MM.1S (cell line): ENCODE measurements around the gene NEMF.

Experiments
- DNase-seq: peaks from one replicate; pipeline ENCODE4 v3.0.0-alpha.2; 2015
- H2AFZ ChIP-seq: fragments of 300-600 bp; sonication (generic); 2 replicates; pipeline ENCODE4 v1.6.0; 2016; ENCODE audit warnings: antibody characterized with exemption, low read length
- H3F3A ChIP-seq: fragments of 300-600 bp; sonication (generic); 2 replicates; pipeline ENCODE4 v1.6.1; 2016; ENCODE audit warnings: mild to moderate bottlenecking, antibody characterized with exemption, low read length, moderate library complexity, mixed read lengths; ENCODE audit not compliant: insufficient read depth
- H3K27ac ChIP-seq: fragments of 300-600 bp; sonication (generic); 2 replicates; pipeline ENCODE4 v1.5.1; 2016; ENCODE audit warnings: mild to moderate bottlenecking, low read length
- H3K27me3 ChIP-seq: fragments of 300-600 bp; sonication (generic); replicated peaks from 2 replicates; pipeline ENCODE4 v1.6.0; 2016; ENCODE audit warnings: low read length; ENCODE audit not compliant: insufficient read depth
- H3K36me3 ChIP-seq: fragments of 300-600 bp; sonication (generic); replicated peaks from 2 replicates; pipeline ENCODE4 v1.6.1; 2016; ENCODE audit warnings: mild to moderate bottlenecking, low read length, mixed read lengths; ENCODE audit not compliant: insufficient read depth
- H3K4me1 ChIP-seq: fragments of 300-600 bp; sonication (generic); 2 replicates; pipeline ENCODE4 v1.6.1; 2016; ENCODE audit warnings: low read length, mixed read lengths
- H3K4me2 ChIP-seq: fragments of 300-600 bp; sonication (generic); 2 replicates; pipeline ENCODE4 v1.6.0; 2016; ENCODE audit warnings: low read depth, low read length
- H3K4me3 ChIP-seq: fragments of 300-600 bp; sonication (generic); 2 replicates; pipeline ENCODE4 v1.5.1; 2016; ENCODE audit warnings: low read length, mixed read lengths
- H3K79me2 ChIP-seq: fragments of 300-600 bp; sonication (generic); 2 replicates; pipeline ENCODE4 v1.6.1; 2016; ENCODE audit warnings: mixed run types, low read length, mixed read lengths
- H3K9ac ChIP-seq: fragments of 300-600 bp; sonication (generic); 2 replicates; pipeline ENCODE4 v1.6.1; 2016; ENCODE audit warnings: low read length, mixed read lengths
- H3K9me2 ChIP-seq: fragments of 300-600 bp; sonication (generic); replicated peaks from 2 replicates; pipeline ENCODE4 v1.6.1; 2016; ENCODE audit warnings: mild to moderate bottlenecking, low read length, mixed read lengths; ENCODE audit not compliant: insufficient read depth
- H3K9me3 ChIP-seq: fragments of 300-600 bp; sonication (generic); replicated peaks from 2 replicates; pipeline ENCODE4 v1.6.1; 2016; ENCODE audit warnings: mild to moderate bottlenecking, low read length, mixed read lengths; ENCODE audit not compliant: insufficient read depth
- H4K20me1 ChIP-seq: fragments of 300-600 bp; sonication (generic); 2 replicates; pipeline ENCODE4 v1.6.1; 2016; ENCODE audit warnings: mild to moderate bottlenecking, low read length, moderate library complexity, mixed read lengths; ENCODE audit not compliant: insufficient read depth
- CTCF ChIP-seq: fragments of 300-600 bp; sonication (generic); IDR thresholded peaks from 2 replicates; pipeline ENCODE4 v1.5.1; 2016; ENCODE audit warnings: antibody characterized with exemption, low read length, mixed read lengths
- EZH2 ChIP-seq: fragments of 300-600 bp; sonication (generic); optimal IDR thresholded peaks from 2 replicates; pipeline ENCODE3; 2017; ENCODE audit warnings: low read depth, mild to moderate bottlenecking, antibody characterized with exemption, low read length, mixed read lengths
- EZH2phosphoT487 ChIP-seq: fragments of 300-600 bp; sonication (generic); IDR thresholded peaks from 2 replicates; pipeline ENCODE4 v1.6.1; 2018; ENCODE audit warnings: antibody characterized with exemption, low read length

The NEMF gene

GRCh38 chr14:49858383-49858782, 5.8 kb upstream of the NEMF start:
- Histone ChIP-seq H3K27ac (no peak overlapping the region), H3K9ac (no peak overlapping the region), H3K27me3 (no peaks in the 10 kb centered on the region), H3K4me2 (no peak overlapping the region), H3K36me3 (no peaks in the 10 kb centered on the region), H3K4me3 (no peak overlapping the region), H3K9me3 (no peaks in the 10 kb centered on the region), H2AFZ (no peak overlapping the region), H4K20me1 (no peaks in the 10 kb centered on the region), H3F3A (peaks cover 15% of the 10 kb centered on the region), H3K79me2 (no peaks in the 10 kb centered on the region), H3K4me1 (peaks cover 4% of the 10 kb centered on the region; the same call in 1 of the 2 replicates), H3K9me2 (no peaks in the 10 kb centered on the region)
- TF ChIP-seq EZH2 (no peak), CTCF (no peak), EZH2phosphoT487 (no peak)
- no peak for DNase-seq

GRCh38 chr14:49857427-49858003, 4.9 kb upstream of the NEMF start:
- no peak overlapping the region for H3K4me3 ChIP-seq
- H3K9me2 ChIP-seq = no peaks in the 10 kb centered on the region
- no peak overlapping the region for H3K27ac ChIP-seq
- H4K20me1 ChIP-seq = no peaks in the 10 kb centered on the region
- DNase-seq = no peak
- peaks cover 1% of the 10 kb centered on the region for H3K79me2 ChIP-seq
- peaks cover 10% of the 10 kb centered on the region for H3F3A ChIP-seq
- H3K9me3 ChIP-seq = no peaks in the 10 kb centered on the region
- H3K36me3 ChIP-seq = no peaks in the 10 kb centered on the region
- no peak for TF ChIP-seq EZH2phosphoT487
- no peak for TF ChIP-seq EZH2
- TF ChIP-seq CTCF = no peak
- H3K4me2 ChIP-seq = no peak overlapping the region
- no peaks in the 10 kb centered on the region for H3K27me3 ChIP-seq
- peaks cover 4% of the 10 kb centered on the region; the same call in 1 of the 2 replicates for H3K4me1 ChIP-seq
- no peak overlapping the region for H3K9ac ChIP-seq
- H2AFZ ChIP-seq = no peak overlapping the region

GRCh38 chr14:49853572-49854375, 1.2 kb upstream of the NEMF start:
- no peak for TF ChIP-seq EZH2
- peak; percentile 50 for TF ChIP-seq CTCF
- TF ChIP-seq EZH2phosphoT487 = no peak
- no peak overlapping the region for H3K4me3 ChIP-seq
- peak; percentile 64 for DNase-seq

More at GRCh38 chr14:49853572-49854375, 1.2 kb upstream of the NEMF start:
- Histone ChIP-seq H3K4me1 (peaks cover 4% of the 10 kb centered on the region; the same call in 1 of the 2 replicates), H3K27ac (no peak overlapping the region), H3K9ac (no peak overlapping the region), H4K20me1 (no peaks in the 10 kb centered on the region), H3F3A (no peaks in the 10 kb centered on the region), H3K4me2 (no peak overlapping the region), H3K79me2 (peaks cover 28% of the 10 kb centered on the region), H3K36me3 (no peaks in the 10 kb centered on the region), H3K27me3 (no peaks in the 10 kb centered on the region), H3K9me2 (no peaks in the 10 kb centered on the region), H3K9me3 (no peaks in the 10 kb centered on the region), H2AFZ (no peak overlapping the region)
